Fibroblast of mammary gland (primary cell): ENCODE data around the gene ATE1.

Source experiments
- DNase-seq: peaks from one replicate; pipeline ENCODE4 v3.0.0-alpha.2; 2010; ENCODE audit warnings: low read depth
- H3K4me3 ChIP-seq: 2 replicates; pipeline ENCODE4 v1.5.1; 2011; ENCODE audit warnings: low read depth, mild to moderate bottlenecking, low read length, moderate library complexity; ENCODE audit not compliant: control insufficient read depth
- CTCF ChIP-seq: conservative IDR thresholded peaks from 2 replicates; pipeline ENCODE4 v1.5.1; 2011; ENCODE audit warnings: low read depth, low read length, inconsistent platforms; ENCODE audit not compliant: control insufficient read depth, insufficient read depth

Gene ATE1

GRCh38 chr10:121751191-121751760, 176.6 kb downstream of the ATE1 start:
- peak; percentile 60 for DNase-seq
- no peak for TF ChIP-seq CTCF
- H3K4me3 ChIP-seq: no peak overlapping the region

GRCh38 chr10:121747163-121747775, 180.6 kb downstream of the ATE1 start:
- no peak for TF ChIP-seq CTCF
- DNase-seq: no peak
- no peak overlapping the region for H3K4me3 ChIP-seq

- no peak overlapping the region for H3K4me3 ChIP-seq
- TF ChIP-seq CTCF: no peak
- DNase-seq: no peak
These were observed 186.5 kb downstream of the ATE1 start for GRCh38 chr10:121741248-121741792.

GRCh38 chr10:121740069-121740468, 187.8 kb downstream of the ATE1 start:
- DNase-seq: no peak
- no peak overlapping the region for H3K4me3 ChIP-seq
- TF ChIP-seq CTCF: no peak

- DNase-seq: no peak
- TF ChIP-seq CTCF: no peak
- no peak overlapping the region for H3K4me3 ChIP-seq
These were observed 188.7 kb downstream of the ATE1 start for GRCh38 chr10:121739114-121739513.

GRCh38 chr10:121736315-121737130, 191.3 kb downstream of the ATE1 start:
- no peak for TF ChIP-seq CTCF
- no peak for DNase-seq
- H3K4me3 ChIP-seq: no peak overlapping the region
